Astrocyte (in vitro differentiated cells and primary cell): ENCODE data around the gene CFI. TPM values are rescaled to one million over a fixed set of nuclear protein-coding genes. Genes with fewer than 3 reads are reported as not detected.

Experiments used
- DNase-seq: peaks from one replicate; pipeline ENCODE4 v3.0.0-alpha.2; 2010; ENCODE audit warnings: low read depth
- FAIRE-seq: peaks from 2 replicates; lab custom pipeline; 2011; peaks lifted over from hg19 to GRCh38; lab: Jason Lieb, UNC
- H2AFZ ChIP-seq: 2 replicates; pipeline ENCODE4 v1.6.0; 2012; ENCODE audit warnings: low read depth, low read length, inconsistent platforms
- H3K27ac ChIP-seq: 2 replicates; pipeline ENCODE4 v1.5.1; 2011; ENCODE audit warnings: low read depth, low read length, inconsistent platforms
- H3K27me3 ChIP-seq: 2 replicates; pipeline ENCODE4 v1.6.0; 2011; ENCODE audit warnings: low read length, inconsistent platforms; ENCODE audit not compliant: insufficient read depth
- H3K36me3 ChIP-seq: 2 replicates; pipeline ENCODE4 v1.5.1; 2011; ENCODE audit warnings: low read length, inconsistent platforms; ENCODE audit not compliant: insufficient read depth
- H3K4me1 ChIP-seq: 2 replicates; pipeline ENCODE4 v1.5.1; 2011; ENCODE audit warnings: low read length, inconsistent platforms; ENCODE audit not compliant: insufficient read depth
- H3K4me2 ChIP-seq: 2 replicates; pipeline ENCODE4 v1.6.0; 2012; ENCODE audit warnings: low read length, inconsistent platforms
- H3K4me3 ChIP-seq: 2 replicates; pipeline ENCODE4 v1.5.1; 2011; ENCODE audit warnings: low read depth, mild to moderate bottlenecking, low read length, inconsistent platforms; ENCODE audit not compliant: insufficient read depth
- H3K79me2 ChIP-seq: 2 replicates; pipeline ENCODE4 v1.6.0; 2012; ENCODE audit warnings: mild to moderate bottlenecking, low read length, inconsistent platforms; ENCODE audit not compliant: insufficient read depth
- H3K9ac ChIP-seq: 2 replicates; pipeline ENCODE4 v1.6.0; 2012; ENCODE audit warnings: mild to moderate bottlenecking, low read length, inconsistent platforms
- H3K9me3 ChIP-seq: 2 replicates; pipeline ENCODE4 v1.5.1; 2012; ENCODE audit warnings: low read depth, mild to moderate bottlenecking, low read length, inconsistent platforms; ENCODE audit not compliant: insufficient read depth
- H4K20me1 ChIP-seq: 2 replicates; pipeline ENCODE4 v1.6.0; 2012; ENCODE audit warnings: low read length, inconsistent platforms; ENCODE audit not compliant: insufficient read depth
- H3K27ac Mint-ChIP-seq: one replicate; pipeline ENCODE4 v1.8.0; 2021; ENCODE audit warnings: mild to moderate bottlenecking, mixed read lengths; ENCODE audit not compliant: unreplicated experiment
- H3K27me3 Mint-ChIP-seq: one replicate; pipeline ENCODE4 v1.8.0; 2021; ENCODE audit warnings: low read depth, mixed read lengths; ENCODE audit not compliant: unreplicated experiment
- H3K36me3 Mint-ChIP-seq: one replicate; pipeline ENCODE4 v1.8.0; 2021; ENCODE audit warnings: low read depth, mixed read lengths; ENCODE audit not compliant: unreplicated experiment
- H3K4me1 Mint-ChIP-seq: one replicate; pipeline ENCODE4 v1.8.0; 2021; ENCODE audit warnings: low read depth, mixed read lengths; ENCODE audit not compliant: unreplicated experiment
- H3K4me3 Mint-ChIP-seq: one replicate; pipeline ENCODE4 v1.8.0; 2021; ENCODE audit warnings: mild to moderate bottlenecking, moderate library complexity, mixed read lengths; ENCODE audit not compliant: unreplicated experiment
- H3K9me3 Mint-ChIP-seq: one replicate; pipeline ENCODE4 v1.8.0; 2021; ENCODE audit warnings: mild to moderate bottlenecking, mixed read lengths; ENCODE audit not compliant: unreplicated experiment
- EZH2 ChIP-seq: IDR thresholded peaks from 2 replicates; pipeline ENCODE4 v1.6.1; 2012; ENCODE audit warnings: mild to moderate bottlenecking, low read length, inconsistent platforms; ENCODE audit not compliant: insufficient read depth
- total RNA-seq: library from RNA; stranded (reverse); gene quantifications from 2 replicates; pipeline ENCODE4 v1.2.1, GENCODE V29; 2021
- TF ChIP-seq, protein P1 (sequence below): IDR thresholded peaks from 2 replicates; pipeline ENCODE4 v1.5.1; 2011; ENCODE audit warnings: low read depth, mild to moderate bottlenecking, inconsistent platforms, low read length, moderate library complexity; ENCODE audit not compliant: insufficient read depth

CFI gene
- total RNA-seq, 1 donor from 2014 or later, result not detected

DNA sequence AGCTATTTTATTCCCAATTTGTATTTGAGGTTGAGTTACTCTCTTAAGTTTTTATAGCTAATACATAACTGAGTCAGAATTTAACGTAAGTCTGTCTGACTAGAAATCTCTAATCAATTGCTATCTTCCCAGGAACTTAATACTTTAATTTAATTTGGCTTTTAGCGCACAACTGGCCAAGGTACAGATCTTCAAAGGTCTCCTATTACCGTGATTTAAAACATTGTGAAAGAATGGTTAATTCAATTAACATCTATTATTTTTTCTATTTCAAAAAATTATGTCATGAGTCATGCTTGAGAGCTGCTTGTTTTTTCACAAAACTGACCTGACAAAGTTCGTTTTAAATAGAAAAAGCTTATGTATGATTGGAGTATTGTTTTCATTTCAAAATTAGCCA, 49.9 kb downstream of the CFI start:
- Histone ChIP-seq H3K27ac (no peak overlapping the region), H2AFZ (no peak overlapping the region), H3K9ac (no peak overlapping the region), H3K4me1 (no peaks in the 10 kb centered on the region), H4K20me1 (no peaks in the 10 kb centered on the region), H3K9me3 (no peaks in the 10 kb centered on the region), H3K4me3 (no peak overlapping the region), H3K79me2 (no peaks in the 10 kb centered on the region), H3K36me3 (no peaks in the 10 kb centered on the region), H3K4me2 (no peak overlapping the region), H3K27me3 (no peaks in the 10 kb centered on the region)
- DNase-seq, result no peak
- no peaks in the 10 kb centered on the region for H3K27me3 Mint-ChIP-seq
- TF ChIP-seq EZH2, result no peak
- TF ChIP-seq, protein P1, sequence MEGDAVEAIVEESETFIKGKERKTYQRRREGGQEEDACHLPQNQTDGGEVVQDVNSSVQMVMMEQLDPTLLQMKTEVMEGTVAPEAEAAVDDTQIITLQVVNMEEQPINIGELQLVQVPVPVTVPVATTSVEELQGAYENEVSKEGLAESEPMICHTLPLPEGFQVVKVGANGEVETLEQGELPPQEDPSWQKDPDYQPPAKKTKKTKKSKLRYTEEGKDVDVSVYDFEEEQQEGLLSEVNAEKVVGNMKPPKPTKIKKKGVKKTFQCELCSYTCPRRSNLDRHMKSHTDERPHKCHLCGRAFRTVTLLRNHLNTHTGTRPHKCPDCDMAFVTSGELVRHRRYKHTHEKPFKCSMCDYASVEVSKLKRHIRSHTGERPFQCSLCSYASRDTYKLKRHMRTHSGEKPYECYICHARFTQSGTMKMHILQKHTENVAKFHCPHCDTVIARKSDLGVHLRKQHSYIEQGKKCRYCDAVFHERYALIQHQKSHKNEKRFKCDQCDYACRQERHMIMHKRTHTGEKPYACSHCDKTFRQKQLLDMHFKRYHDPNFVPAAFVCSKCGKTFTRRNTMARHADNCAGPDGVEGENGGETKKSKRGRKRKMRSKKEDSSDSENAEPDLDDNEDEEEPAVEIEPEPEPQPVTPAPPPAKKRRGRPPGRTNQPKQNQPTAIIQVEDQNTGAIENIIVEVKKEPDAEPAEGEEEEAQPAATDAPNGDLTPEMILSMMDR, result no peak
- H3K36me3 Mint-ChIP-seq, result no peaks in the 10 kb centered on the region
- H3K27ac Mint-ChIP-seq, result no peak overlapping the region
- H3K4me3 Mint-ChIP-seq, result no peak overlapping the region
- no peaks in the 10 kb centered on the region for H3K9me3 Mint-ChIP-seq
- no peak for FAIRE-seq
- no peaks in the 10 kb centered on the region for H3K4me1 Mint-ChIP-seq

DNA sequence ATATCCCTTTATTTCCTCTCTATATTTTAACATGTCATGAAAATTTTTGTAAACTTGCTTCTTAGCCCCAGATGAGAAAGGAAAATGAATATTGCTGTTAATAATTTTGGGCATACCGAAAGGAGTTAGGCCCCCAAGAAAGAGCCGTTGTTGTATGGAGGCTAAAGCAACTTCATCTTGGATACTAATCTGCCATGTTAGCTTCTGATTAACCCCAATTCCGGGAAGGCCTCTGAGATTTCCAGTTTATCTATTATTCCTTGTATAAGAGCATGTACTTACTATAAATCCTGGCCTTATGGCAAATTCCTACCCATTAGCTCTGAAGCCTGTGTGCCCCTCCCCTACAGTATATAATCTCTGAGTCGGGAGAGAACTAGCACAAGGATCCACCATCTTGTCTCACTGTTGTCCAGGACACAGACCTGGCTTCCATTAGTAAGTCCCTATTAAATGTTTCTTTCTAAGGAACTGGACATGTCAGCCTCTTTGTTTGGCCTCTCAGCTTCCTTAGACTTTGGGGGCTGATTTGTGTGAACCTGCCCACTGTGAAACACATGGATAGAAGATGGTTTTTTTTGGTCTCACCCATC, 51.1 kb downstream of the CFI start:
- H2AFZ ChIP-seq, result no peak overlapping the region
- Mint-ChIP-seq H3K27ac (no peak overlapping the region), H3K36me3 (no peaks in the 10 kb centered on the region)

More for the DNA sequence above, 51.1 kb downstream of the CFI start:
- FAIRE-seq (no peak), DNase-seq (no peak)
- no peaks in the 10 kb centered on the region for H3K36me3 ChIP-seq
- Mint-ChIP-seq H3K4me3 (no peak overlapping the region), H3K27me3 (no peaks in the 10 kb centered on the region), H3K4me1 (no peaks in the 10 kb centered on the region), H3K9me3 (no peaks in the 10 kb centered on the region)
- no peaks in the 10 kb centered on the region for H3K27me3 ChIP-seq
- H3K9ac ChIP-seq, result no peak overlapping the region
- no peak overlapping the region for H3K27ac ChIP-seq
- no peaks in the 10 kb centered on the region for H4K20me1 ChIP-seq
- no peaks in the 10 kb centered on the region for H3K79me2 ChIP-seq
- no peak overlapping the region for H3K4me2 ChIP-seq
- no peaks in the 10 kb centered on the region for H3K4me1 ChIP-seq
- no peaks in the 10 kb centered on the region for H3K9me3 ChIP-seq
- H3K4me3 ChIP-seq, result no peak overlapping the region
- TF ChIP-seq, protein P1, result no peak
- no peak for TF ChIP-seq EZH2
